HepG2 (cell line): ENCODE data around the gene CLDN7. TPM values are rescaled to one million over a fixed set of nuclear protein-coding genes. Genes with fewer than 3 reads are reported as not detected.
A peak's percentile ranks its signal among the peaks of the same experiment; 100 is the strongest.

Experiments used
- ARNT ChIP-seq: fragments of 450-650 bp; IDR thresholded peaks from 2 replicates; pipeline ENCODE4 v1.6.1; 2017
- ATF1 ChIP-seq: IDR thresholded peaks from 2 replicates; pipeline ENCODE4 v1.6.1; 2016; ENCODE audit warnings: mild to moderate bottlenecking, control low read depth
- ERF ChIP-seq: IDR thresholded peaks from 2 replicates; pipeline ENCODE4 v1.6.1; 2018; ENCODE audit warnings: missing biosample characterization, missing genetic modification reagents
- LCORL ChIP-seq, 2 experiments: fragments of 450-650 bp in 1 of 2; sonication (generic) in 1 of 2; formaldehyde crosslinking in 1 of 2; IDR thresholded peaks; 2 replicates each; pipeline versions ENCODE4 v1.5.0 to v1.6.1; 2017 to 2020; ENCODE audit warnings: antibody characterized with exemption in 1 of 2, missing genetic modification reagents in 1 of 2
- RXRB ChIP-seq: IDR thresholded peaks from 2 replicates; pipeline ENCODE4 v1.6.1; 2016; ENCODE audit warnings: borderline replicate concordance, missing genetic modification reagents, missing compliant biosample characterization
- SOX6 ChIP-seq, 2 experiments: fragments of 450-650 bp in 1 of 2; sonication (generic) in 1 of 2; formaldehyde crosslinking in 1 of 2; IDR thresholded peaks; 2 replicates each; pipeline versions ENCODE4 v1.4.0 to v1.6.1; 2017 to 2020; ENCODE audit warnings: antibody characterized with exemption in 1 of 2, mild to moderate bottlenecking in 1 of 2, missing genetic modification reagents in 1 of 2
- ZFX ChIP-seq: sonication (generic); formaldehyde crosslinking; IDR thresholded peaks from 2 replicates; pipeline ENCODE4 v1.4.0; 2020; ENCODE audit warnings: mild to moderate bottlenecking, low read depth, missing genetic modification reagents, moderate library complexity
- ZMYM2 ChIP-seq: sonication (generic); formaldehyde crosslinking; IDR thresholded peaks from 2 replicates; pipeline ENCODE4 v1.8.0; 2022; ENCODE audit warnings: mild to moderate bottlenecking, missing genetic modification reagents
- ZNF614 ChIP-seq: IDR thresholded peaks from 2 replicates; pipeline ENCODE4 v1.6.1; 2018; ENCODE audit warnings: missing biosample characterization, missing genetic modification reagents, inconsistent platforms, borderline replicate concordance
- ZNF703 ChIP-seq: sonication (generic); formaldehyde crosslinking; IDR thresholded peaks from 2 replicates; pipeline ENCODE4 v1.5.1; 2020; ENCODE audit warnings: missing genetic modification reagents, mild to moderate bottlenecking, moderate library complexity, borderline replicate concordance
- ZNF768 ChIP-seq: sonication (generic); formaldehyde crosslinking; IDR thresholded peaks from 2 replicates; pipeline ENCODE4 v1.4.0; 2020; ENCODE audit warnings: missing genetic modification reagents
- ZNF83 ChIP-seq: sonication (generic); formaldehyde crosslinking; IDR thresholded peaks from 2 replicates; pipeline ENCODE4 v1.4.0; 2020; ENCODE audit warnings: missing genetic modification reagents, mild to moderate bottlenecking, borderline replicate concordance
- polyA plus RNA-seq, 8 experiments: library from polyadenylated mRNA; depleted of rRNA in 3 of 8; stranded (reverse) in 7 of 8; unstranded in 1 of 8; fragments of >200 nt; fragmentation: Illumina TruSeq in 4 of 8; extraction: Trizol in 4 of 8; gene quantifications; 2 replicates each; pipeline versions ENCODE4 v1.2.1 to v1.2.3, GENCODE V29; 2011 to 2016; ENCODE audit warnings: low read depth in 4 of 8, missing spikeins in 1 of 8, mixed read lengths in 1 of 8; ENCODE audit not compliant: insufficient read depth in 1 of 8
- total RNA-seq, 5 experiments: library from RNA; depleted of rRNA; stranded (reverse); fragments of >200 nt; fragmentation: Illumina TruSeq; extraction: Trizol; gene quantifications; 2 replicates each; pipeline ENCODE4 v1.2.3, GENCODE V29; 2016; ENCODE audit warnings: low read depth in 1 of 5
- TF ChIP-seq, protein P1 (sequence below): sonication (generic); formaldehyde crosslinking; IDR thresholded peaks from 2 replicates; pipeline ENCODE4 v1.4.0; 2020; ENCODE audit warnings: mild to moderate bottlenecking, missing genetic modification reagents
- TF ChIP-seq, protein P2 (sequence below): sonication (generic); formaldehyde crosslinking; IDR thresholded peaks from 2 replicates; pipeline ENCODE4 v1.9.0; 2022; ENCODE audit warnings: low read depth, missing genetic modification reagents
- TF ChIP-seq, protein P3 (sequence below): sonication (generic); formaldehyde crosslinking; IDR thresholded peaks from 2 replicates; pipeline ENCODE4 v1.4.0; 2020; ENCODE audit warnings: missing genetic modification reagents
- TF ChIP-seq, protein P4 (sequence below): IDR thresholded peaks from 2 replicates; pipeline ENCODE4 v1.6.1; 2016; ENCODE audit warnings: missing compliant biosample characterization, missing genetic modification reagents, borderline replicate concordance
- TF ChIP-seq, protein P5 (sequence below): sonication (generic); formaldehyde crosslinking; IDR thresholded peaks from 2 replicates; pipeline ENCODE4 v1.8.1; 2023; ENCODE audit warnings: mild to moderate bottlenecking, missing genetic modification reagents
- TF ChIP-seq, protein P6 (sequence below): sonication (generic); formaldehyde crosslinking; IDR thresholded peaks from 2 replicates; pipeline ENCODE4 v1.4.0; 2020; ENCODE audit warnings: missing genetic modification reagents

CLDN7 gene
- total and polyA plus RNA-seq, 2 of the 13 experiments (the other 11 are each of a cell fraction or from before 2014, with no cell fraction given) = not detected

DNA sequence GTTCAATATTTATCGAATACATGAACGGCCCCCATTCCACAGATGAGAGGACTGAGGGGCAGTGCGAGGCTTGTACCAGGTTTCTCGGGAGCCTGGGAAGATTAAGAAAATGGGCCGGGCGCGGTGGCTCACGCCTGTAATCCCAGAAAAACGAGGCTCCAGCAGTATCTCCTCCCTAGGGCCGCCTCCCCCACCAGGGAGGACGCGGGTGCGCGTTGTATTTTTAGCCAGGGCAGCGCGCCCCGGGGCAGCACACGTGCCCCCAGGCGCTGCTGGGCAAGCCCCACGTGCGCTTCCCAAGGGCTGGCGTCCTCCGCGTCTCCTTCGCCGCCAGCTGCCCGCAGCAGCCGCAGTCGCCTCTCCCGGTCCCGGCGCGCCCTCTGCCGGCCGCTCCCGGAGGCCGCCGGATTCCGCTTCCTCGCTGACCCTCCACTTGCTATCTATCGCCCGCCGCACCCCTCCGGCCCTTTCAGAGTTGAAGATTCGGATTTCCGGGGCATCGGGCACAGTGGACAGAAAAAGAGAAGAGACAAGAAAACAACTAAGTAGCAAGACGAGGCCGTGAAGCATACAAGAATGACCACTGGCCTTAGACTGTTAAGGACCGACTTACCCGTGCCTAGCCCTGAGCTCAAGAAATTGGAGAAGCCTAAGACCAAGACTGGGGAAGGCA is 34.0 kb upstream of the CLDN7 start (continued):
- TF ChIP-seq, protein P1, sequence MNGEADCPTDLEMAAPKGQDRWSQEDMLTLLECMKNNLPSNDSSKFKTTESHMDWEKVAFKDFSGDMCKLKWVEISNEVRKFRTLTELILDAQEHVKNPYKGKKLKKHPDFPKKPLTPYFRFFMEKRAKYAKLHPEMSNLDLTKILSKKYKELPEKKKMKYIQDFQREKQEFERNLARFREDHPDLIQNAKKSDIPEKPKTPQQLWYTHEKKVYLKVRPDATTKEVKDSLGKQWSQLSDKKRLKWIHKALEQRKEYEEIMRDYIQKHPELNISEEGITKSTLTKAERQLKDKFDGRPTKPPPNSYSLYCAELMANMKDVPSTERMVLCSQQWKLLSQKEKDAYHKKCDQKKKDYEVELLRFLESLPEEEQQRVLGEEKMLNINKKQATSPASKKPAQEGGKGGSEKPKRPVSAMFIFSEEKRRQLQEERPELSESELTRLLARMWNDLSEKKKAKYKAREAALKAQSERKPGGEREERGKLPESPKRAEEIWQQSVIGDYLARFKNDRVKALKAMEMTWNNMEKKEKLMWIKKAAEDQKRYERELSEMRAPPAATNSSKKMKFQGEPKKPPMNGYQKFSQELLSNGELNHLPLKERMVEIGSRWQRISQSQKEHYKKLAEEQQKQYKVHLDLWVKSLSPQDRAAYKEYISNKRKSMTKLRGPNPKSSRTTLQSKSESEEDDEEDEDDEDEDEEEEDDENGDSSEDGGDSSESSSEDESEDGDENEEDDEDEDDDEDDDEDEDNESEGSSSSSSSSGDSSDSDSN (CRISPR knock-in tag) = peak; percentile 50; the same call in 1 of the 2 replicates
- TF ChIP-seq ZNF703 (CRISPR knock-in tag) (no peak), ZFX (CRISPR knock-in tag) (0 out of 2 replicates have a peak, but pooled peaks have one; percentile 28), ZMYM2 (CRISPR knock-in tag) (no peak), ERF (peak; percentile 73), ATF1 (CRISPR knock-in tag) (no peak), ZNF83 (CRISPR knock-in tag) (no peak), LCORL (IDR thresholded peaks at IDR 0.05) (no peak), LCORL (CRISPR knock-in tag; IDR thresholded peaks at IDR 0.05) (peak; percentile 65; the same call in 1 of the 2 replicates), SOX6 (IDR thresholded peaks at IDR 0.05) (no peak), SOX6 (CRISPR knock-in tag; IDR thresholded peaks at IDR 0.05) (peak; percentile 34; the same call in 1 of the 2 replicates), RXRB (CRISPR knock-in tag) (peak; percentile 47; the same call in 1 of the 2 replicates), ARNT (no peak), ZNF614 (peak; percentile 68; the same call in 1 of the 2 replicates), ZNF768 (CRISPR knock-in tag) (peak; percentile 55; the same call in 1 of the 2 replicates)
- TF ChIP-seq, protein P2, sequence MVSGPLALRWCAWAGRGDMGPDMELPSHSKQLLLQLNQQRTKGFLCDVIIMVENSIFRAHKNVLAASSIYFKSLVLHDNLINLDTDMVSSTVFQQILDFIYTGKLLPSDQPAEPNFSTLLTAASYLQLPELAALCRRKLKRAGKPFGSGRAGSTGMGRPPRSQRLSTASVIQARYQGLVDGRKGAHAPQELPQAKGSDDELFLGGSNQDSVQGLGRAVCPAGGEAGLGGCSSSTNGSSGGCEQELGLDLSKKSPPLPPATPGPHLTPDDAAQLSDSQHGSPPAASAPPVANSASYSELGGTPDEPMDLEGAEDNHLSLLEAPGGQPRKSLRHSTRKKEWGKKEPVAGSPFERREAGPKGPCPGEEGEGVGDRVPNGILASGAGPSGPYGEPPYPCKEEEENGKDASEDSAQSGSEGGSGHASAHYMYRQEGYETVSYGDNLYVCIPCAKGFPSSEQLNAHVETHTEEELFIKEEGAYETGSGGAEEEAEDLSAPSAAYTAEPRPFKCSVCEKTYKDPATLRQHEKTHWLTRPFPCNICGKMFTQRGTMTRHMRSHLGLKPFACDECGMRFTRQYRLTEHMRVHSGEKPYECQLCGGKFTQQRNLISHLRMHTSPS (CRISPR knock-in tag) = peak; percentile 66; the same call in 1 of the 2 replicates
- TF ChIP-seq, protein P3, sequence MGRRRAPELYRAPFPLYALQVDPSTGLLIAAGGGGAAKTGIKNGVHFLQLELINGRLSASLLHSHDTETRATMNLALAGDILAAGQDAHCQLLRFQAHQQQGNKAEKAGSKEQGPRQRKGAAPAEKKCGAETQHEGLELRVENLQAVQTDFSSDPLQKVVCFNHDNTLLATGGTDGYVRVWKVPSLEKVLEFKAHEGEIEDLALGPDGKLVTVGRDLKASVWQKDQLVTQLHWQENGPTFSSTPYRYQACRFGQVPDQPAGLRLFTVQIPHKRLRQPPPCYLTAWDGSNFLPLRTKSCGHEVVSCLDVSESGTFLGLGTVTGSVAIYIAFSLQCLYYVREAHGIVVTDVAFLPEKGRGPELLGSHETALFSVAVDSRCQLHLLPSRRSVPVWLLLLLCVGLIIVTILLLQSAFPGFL (CRISPR knock-in tag) = no peak
- TF ChIP-seq, protein P4, sequence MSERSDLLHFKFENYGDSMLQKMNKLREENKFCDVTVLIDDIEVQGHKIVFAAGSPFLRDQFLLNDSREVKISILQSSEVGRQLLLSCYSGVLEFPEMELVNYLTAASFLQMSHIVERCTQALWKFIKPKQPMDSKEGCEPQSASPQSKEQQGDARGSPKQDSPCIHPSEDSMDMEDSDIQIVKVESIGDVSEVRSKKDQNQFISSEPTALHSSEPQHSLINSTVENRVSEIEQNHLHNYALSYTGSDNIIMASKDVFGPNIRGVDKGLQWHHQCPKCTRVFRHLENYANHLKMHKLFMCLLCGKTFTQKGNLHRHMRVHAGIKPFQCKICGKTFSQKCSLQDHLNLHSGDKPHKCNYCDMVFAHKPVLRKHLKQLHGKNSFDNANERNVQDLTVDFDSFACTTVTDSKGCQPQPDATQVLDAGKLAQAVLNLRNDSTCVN (CRISPR knock-in tag) = no peak
- TF ChIP-seq, protein P5, sequence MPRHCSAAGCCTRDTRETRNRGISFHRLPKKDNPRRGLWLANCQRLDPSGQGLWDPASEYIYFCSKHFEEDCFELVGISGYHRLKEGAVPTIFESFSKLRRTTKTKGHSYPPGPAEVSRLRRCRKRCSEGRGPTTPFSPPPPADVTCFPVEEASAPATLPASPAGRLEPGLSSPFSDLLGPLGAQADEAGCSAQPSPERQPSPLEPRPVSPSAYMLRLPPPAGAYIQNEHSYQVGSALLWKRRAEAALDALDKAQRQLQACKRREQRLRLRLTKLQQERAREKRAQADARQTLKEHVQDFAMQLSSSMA (CRISPR knock-in tag) = 0 out of 2 replicates have a peak, but pooled peaks have one; percentile 34
- TF ChIP-seq, protein P6, sequence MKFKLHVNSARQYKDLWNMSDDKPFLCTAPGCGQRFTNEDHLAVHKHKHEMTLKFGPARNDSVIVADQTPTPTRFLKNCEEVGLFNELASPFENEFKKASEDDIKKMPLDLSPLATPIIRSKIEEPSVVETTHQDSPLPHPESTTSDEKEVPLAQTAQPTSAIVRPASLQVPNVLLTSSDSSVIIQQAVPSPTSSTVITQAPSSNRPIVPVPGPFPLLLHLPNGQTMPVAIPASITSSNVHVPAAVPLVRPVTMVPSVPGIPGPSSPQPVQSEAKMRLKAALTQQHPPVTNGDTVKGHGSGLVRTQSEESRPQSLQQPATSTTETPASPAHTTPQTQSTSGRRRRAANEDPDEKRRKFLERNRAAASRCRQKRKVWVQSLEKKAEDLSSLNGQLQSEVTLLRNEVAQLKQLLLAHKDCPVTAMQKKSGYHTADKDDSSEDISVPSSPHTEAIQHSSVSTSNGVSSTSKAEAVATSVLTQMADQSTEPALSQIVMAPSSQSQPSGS (CRISPR knock-in tag) = no peak
